Fibroblast of skin of abdomen (primary cell): ENCODE data around the gene STAC.
"Not testable (repeated sequence)": the region's sequence is repeated elsewhere in the genome, so short reads cannot be mapped to it uniquely, and the experiment has no call there.

Experiments used
- DNase-seq: peaks from one replicate; pipeline ENCODE4 v3.0.0-alpha.2; 2013

STAC gene

DNA sequence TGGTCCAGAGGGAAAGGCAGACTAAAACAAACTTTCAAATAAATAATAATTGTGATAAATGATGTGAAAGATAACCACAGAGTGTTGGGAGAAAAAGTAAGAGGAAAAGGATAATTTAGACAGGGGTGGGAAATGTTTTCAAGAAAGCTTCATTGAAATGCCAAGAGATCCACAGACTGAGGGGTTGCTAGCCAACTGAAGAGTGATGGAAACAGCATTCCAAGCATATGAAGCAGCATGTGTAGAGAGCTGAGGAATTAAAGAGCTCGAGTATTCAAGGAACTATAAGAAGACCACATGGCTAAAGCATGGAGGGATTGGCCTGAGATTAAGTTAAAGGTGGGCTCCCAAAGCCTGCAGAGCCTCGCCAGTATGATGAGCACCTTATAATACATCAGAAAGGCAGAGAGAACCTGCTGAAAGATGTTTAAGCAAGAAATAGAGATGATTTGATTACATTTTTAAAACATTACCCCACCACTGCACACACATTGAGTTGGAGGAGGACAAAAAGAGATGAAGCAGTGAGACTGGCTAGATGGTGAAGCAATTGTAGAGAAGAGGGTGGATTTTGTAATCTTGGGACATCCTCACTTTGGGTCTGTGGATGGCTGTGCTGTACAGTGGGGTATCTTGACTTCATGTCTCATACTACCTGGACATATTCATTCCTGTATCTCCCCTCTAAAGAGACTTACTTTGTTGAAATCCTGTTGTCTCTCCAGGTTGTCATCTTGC is 100.8 kb downstream of the STAC start:
- peak; percentile 87 for DNase-seq

DNA sequence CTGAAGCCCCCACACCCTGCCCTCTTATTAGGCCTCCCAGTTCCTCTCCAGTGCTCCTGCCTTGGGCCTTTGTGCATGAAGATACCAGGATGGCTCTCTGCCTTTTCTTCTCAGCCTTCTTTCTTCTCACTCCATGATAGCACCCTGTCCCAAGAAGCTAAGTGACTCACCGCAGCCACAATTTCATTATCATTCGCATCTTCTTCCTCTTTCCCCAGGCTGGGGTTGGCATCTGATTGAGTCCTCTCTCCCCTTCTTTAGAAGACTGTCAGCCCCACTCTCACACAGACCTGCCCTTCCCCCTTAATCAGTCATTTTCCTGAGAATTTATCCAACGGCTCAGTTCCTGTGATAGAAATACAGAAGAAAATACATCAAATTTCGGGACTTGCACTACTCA is 102.0 kb downstream of the STAC start:
- DNase-seq, result no peak

DNA sequence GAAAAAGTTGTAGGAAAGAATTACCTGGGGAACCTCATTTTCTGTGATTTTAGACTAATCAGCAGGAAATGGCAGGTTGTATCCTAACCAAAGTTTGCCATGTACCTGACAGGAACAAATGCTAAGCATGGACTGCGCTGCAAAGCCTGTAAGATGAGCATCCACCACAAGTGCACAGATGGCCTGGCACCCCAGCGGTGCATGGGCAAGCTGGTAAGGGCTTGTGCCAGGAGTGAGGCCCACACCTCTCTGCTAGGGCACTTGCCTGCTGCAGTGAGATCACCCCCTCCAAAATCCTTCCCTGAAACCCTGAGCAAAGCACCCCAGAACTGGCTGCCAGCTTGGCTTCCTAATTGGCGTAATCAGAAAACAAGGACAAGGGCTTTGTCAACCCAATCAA is 102.6 kb downstream of the STAC start:
- no peak for DNase-seq

DNA sequence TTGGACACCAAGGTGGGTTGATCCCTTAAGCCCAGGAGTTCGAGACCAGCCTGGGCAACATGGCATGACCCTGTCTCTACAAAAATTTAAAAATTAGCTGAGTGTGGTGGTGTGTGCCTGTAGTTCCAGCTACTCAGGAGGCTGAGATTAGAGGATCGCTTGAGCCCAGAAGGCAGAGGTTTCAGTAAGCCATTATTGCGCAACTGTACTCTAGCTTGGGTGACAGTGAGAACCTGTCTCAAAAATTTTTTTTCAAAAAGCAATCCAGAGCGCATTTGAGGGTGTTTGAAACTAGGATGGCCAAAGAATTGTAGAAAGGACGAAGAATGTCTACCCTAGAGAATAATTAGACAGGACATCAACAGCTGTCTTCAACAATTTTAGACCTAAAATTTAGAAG is 103.4 kb downstream of the STAC start:
- no peak for DNase-seq

DNA sequence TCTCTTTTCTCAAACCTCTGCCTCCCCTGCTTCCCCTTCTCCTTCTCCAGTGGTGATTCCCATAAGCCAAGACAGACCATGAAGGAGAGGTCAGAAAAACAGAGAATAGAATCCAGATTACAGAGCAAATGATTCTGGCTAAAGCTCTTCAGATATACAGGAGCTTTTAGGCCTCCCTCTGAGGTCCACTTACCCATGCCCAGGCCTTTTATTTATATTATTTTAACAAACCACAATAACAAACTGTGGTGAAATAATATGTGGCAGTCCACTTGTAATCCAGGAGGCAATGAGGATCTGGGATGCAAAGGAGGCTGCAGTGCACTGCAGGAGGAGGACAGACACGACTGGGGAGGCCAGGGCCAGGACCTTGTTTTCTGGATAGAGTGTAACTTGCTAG is 104.1 kb downstream of the STAC start:
- DNase-seq, result no peak

DNA sequence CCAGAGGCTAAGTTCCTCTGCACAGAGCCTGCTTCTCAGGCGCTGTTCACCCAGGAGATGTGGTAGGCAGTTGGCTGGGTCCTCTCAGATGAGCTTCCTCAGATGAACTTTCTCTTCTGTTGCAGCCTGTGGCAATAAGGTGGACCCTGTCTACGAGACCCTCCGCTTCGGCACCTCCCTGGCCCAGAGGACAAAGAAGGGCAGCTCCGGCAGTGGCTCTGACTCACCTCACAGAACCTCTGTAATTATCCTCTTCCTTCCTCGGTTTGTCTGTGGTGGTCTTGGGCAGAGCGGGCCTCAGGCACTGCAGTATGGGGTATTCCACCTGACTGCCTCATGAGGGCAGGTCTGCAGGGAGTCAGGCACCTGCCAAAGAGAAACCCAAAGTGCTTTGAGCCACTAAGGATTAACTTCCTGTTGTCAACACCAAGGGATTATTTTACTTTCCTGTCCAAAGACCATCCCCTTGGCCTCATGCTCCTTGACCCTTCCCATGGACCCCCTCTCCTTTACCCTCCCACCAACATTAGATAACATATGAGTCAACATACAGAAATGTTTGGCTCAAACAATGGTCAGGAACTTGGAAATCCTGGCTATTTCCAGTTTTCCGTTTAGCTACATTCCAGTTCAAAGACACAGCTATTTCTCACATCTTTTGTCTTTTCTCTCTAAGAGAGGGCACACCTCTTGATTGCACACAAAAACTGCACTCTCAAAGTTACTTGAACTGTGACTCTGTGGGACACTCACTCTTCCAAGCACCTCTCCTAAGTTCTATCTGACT is 105.9 kb downstream of the STAC start:
- no peak for DNase-seq

DNA sequence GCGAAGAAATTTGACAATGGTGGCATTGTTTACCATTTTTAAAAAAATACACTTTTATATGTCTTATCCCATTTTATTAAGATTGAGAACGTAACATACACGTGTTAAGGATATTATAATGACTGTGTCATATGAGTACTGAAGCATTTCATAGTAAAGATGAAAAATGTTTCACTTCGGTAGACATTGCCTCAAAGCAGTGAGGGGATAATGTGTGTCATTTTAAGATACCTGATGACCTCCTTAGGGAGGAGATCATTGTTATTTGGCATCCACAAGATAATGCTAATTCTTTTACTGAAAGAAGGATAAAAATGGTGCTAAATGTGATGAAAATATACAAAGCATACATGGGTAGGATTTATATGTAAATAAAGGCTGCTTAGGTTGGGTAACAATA is 107.3 kb downstream of the STAC start:
- DNase-seq, result no peak

DNA sequence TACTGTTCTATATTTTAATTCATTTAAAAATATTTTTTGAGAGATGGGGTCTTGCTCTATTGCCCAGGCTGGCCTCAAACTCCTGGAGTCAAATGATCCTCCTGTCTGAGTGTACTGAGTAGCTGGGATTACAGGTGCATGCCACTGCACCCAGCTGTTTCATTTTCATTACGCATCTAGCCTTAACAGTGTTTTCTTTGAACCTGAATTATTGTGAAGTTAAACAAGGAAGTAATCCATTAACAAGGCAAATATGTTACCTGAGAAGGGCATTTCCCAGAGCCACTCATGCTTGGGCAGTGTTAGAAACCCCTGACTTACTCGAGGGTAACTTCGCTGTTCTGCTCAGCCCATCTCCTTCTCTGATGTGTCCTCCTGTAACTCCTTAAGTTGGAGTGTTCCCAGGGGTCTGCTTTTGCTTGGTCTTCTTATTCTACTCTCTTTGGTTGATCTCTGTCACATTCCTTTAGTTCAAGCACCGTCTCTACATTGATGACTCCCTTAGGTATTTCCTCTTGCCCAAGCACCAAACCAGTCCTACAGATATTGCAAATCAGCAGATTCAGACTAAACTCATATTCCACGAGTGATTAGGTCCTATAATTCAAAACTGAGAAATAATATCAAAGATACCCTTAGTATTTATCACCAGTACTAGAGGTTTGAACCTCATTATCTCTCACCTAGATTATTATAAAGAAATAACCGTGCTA is 107.9 kb downstream of the STAC start:
- DNase-seq, result no peak

DNA sequence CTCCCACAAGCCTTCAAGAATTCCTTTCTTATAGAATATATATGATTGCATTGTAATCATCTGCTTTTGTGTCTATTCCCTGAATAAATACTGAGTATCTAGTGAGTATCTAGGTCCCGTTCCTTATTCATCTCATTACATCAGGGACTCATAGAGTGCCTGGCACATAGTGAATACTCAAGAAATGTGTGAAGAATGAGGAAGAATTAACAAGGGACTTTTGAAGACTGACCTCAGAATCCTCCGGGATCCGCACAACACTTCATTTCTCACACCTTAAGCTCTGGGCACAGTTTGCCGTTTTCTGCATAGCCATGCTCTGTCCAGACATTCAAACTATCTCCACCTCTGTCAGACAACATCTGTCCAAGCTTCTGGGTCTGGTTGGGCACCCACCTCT is 108.8 kb downstream of the STAC start:
- DNase-seq, result no peak

DNA sequence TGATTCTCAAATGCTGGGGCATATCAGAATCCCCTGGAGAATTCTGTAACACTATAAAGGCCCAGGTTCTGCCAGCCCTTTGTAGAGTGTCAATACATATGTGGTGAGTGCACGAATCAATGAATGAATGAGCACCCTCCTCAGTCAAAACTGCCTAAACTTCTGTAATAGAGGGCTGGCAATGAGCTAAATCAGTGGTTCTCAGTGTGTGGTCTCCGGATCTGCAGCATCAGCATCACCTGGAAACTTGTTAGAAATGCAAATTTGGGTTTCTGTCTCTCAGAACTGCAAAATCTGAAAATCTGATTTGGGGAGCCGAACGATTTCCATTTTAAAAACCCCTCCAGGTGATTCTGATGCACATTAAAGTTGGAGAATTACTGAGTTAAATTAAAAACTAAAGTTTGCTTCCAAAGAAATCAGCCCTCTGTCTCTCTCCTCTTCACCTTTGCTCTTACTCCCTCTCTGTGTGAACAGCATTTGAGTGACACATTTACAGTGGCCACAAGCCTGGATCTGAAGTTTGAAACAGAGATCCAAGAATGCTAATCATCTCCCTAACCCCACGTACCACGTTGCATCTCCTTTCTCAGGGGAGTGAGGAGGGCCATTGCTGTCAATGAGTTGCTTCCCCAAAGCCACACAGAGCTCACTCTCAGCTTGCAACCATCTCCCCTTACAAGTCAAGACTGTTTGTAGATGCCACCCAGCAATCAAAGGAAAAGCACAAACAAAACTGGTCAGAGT is 109.5 kb downstream of the STAC start:
- DNase-seq, result no peak

DNA sequence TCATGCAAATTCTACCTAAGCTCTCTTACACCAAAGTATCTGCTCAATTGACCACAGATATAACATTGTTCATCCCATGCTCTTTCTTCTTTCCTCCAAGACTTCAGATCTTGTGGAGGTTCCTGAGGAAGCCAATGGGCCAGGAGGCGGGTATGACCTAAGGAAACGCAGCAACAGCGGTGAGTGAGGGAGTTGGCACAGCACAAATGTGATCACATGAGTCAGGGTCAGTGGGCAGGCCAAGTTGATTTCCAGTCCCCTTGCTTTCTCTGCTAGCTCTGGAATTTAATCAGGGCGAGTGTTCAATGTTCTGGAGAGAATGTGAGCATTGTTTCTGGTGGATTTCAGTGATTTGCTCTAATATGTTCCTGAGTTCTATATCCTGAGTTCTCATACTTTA is 112.7 kb downstream of the STAC start:
- DNase-seq, result no peak

DNA sequence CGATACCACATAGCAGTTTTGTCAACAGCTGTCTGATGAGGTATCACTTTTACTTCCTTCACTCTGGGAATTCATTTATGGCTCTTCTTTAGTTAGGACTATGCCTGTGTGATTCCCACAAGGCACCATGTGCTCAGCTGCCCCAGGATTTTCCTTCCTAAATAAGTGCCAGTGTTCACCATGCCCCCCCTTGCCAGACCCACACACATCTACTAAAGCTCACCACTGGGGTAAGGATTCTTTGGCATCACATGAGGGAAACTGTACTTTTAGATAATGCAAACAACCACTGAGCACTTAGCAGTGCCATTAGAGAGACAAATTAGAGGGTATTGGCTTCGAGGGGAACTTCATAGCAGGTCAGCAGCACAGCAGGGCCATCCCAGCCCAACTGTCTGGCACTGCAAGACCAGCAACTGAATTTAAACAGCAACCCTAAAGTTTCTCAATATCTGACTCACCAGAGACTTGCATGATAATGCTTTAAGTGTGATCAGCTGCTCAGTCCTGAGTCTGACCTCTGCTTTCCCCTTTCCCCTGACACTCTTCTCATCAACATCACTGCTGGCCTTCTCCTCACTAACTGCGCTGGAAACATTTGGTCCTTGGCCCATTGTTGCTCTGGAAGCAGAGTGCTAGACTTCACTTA is 114.3 kb downstream of the STAC start:
- DNase-seq, result peak; percentile 70

DNA sequence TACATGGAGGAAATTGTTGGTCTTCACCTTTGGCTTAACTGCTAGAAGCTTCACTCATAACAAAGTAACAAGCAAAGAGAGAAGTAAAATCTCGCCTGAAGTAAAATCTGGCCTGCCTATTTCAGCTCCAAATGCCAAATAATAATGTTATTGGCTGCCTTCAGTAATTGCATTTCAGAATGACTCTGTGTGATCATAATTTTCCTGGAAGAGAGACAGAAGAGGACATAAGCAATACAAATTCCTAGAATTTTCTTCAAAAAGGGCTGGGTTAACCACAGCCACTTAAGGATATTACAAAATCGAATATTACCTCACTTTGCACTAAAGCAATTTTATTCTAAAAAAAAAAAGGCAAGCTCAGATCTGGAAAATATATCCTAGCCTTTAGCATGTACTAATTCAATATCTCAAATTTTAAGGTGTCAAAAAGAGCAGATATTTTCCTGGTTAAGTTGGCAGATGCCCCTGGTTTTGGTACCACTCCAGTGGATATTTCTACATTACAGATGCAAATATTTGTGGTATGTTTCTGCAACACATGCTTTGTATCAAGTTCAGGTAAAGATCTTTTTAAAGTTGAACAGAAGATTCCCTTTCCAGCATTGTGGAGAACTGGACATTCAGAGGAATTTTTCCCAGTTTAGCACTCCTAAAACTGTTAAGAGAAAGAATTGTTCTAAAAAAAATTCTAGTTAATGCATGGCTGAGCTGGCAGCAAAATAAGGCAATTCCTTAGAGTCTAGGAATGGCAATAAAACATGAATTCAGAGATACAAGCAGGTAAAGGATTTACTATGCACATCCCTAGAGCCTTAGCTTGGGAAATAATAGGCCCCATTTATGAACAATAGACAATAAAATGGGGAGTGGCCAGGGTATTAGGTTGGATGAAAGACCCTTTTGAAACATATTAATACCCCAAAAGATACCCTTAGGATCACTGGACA is 116.7 kb downstream of the STAC start:
- peak; percentile 87 for DNase-seq

DNA sequence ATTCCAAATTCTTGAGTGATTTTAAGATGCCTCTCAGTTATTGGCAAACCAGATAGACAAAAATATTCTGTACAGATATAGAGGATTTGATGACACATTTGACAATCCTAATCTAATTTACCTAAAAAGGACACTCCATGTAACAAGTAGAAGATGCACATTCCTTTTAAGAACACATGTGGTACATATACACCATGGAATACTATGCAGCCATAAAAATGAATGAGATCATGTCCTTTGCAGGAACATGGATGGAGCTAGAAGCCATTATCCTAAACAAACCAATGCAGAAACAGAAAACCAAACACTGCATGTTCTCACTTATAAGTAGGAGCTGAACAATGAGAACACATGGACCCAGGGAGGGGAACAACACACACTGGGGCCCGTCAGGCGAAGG is 119.7 kb downstream of the STAC start:
- not testable (repeated sequence) for DNase-seq

DNA sequence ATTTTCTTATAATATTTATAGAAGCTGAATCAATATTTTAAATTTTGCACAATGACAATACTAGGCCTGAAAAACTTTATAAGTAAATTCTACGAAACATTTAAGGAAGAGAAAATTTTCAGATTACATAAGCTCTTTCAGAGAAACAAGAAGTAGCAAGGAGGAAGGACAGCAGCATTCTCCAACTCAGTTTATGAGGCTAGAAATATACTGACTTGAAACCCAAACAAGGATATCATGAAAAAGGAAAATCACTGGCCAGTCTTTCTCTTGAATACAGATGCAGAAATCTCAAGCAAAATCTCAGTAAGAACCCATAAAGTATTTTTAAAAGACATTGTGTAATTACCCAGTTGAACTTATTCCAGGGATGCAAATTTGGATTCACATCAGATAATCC is 121.3 kb downstream of the STAC start:
- DNase-seq, result no peak

DNA sequence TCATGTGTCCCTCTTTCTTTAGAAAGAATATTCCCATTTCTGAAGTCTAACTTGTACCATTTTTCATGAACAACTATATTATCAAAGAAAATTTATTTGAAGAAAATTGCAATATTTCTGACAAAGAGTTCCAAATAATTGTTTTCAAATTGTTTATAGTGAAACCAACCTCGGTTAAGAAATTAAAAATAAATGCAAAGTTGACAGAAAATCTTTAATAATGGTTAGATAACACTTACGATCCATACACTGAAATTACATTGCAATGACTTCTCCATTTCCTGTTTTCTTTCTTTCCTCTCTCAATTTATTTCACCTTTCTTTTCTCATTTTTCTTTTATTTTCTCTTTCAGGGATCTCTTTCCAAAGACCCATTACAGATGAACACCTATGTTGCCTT is 125.1 kb downstream of the STAC start:
- DNase-seq, result no peak

DNA sequence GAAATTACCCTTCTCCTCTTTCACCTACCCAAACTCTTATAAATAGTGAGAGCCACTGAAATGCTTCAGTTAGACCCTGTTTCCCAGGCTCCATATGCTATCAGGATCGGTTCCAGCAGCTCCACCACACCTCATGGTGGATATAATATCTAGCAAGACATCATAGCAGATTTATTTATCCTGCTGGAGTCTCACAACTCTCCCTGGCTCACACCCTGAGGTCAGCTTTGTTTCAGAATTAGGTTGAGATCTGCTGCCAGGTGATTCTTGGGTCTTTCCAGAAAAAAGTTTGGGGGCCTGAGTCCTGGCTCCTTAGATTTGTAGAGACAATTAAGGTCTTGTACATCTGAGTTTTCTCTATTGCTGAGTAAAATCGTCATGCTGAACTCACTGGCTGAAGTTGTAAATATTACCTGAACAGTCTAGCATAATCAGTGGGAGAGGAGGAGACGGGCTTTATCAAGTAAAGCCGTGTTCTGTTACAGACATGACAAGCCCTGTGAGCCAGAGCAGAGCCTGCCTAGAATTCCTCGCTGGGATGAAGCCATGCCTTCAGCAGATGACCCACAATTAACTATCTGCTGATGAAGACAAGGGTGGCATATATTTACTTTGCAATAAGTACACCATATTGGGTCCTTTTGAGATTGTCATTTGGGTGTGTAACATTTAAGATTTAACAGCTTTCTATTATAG is 131.6 kb downstream of the STAC start:
- peak; percentile 60 for DNase-seq

DNA sequence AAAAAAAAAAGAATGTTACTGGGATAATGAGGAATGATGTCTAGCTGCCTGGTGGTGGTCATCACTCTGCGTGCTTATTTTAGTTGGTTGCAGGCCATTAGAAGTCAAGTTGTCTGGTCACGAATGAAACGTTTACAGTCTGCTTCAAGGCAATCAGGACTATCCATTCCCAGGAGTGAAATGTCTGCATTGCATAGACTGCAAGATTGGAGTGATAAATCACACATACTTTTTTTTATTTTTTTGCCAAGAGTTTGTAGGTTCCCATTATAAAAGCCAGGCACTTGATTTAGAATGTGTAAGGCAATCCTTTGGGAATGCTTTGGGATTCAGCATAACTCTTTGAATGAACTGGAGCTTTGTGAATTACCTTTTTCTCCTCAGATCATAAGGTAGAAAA is 132.3 kb downstream of the STAC start:
- peak; percentile 93 for DNase-seq

DNA sequence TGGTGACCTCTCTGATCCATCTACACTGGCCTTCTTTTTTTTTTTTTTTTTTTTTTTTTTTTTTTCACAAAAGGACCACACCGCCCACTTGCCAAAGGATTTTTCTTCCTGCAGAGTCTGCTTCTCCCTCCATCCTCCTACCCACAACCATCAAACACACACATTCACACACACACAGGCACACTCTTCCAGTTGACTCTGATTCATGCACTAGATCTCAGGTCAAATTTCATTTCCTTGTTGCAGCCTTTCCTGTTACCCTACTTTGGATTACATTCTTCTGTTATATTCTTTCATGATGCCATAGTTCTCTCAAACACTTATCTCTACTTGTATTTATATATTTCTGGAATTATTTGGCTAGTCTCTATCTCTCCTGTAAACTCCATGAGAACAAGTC is 133.9 kb downstream of the STAC start:
- peak; percentile 48 for DNase-seq

DNA sequence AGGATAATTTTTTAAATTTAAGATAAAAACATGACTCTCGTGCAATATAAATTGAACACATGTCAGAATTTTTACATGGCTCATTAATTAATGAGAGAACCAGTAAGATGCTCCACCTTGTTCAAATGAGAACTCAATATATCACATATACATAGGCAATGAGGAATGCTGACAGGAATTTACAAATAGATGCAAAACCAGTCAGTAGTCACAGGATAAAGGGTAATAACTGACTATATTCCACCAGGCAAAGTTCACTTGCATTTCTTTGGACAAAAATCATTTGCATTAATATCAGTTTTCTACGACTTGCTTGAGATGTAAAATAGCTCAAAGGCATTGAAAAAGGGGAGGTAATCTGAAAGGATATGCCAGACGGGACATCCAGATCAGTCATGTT is 139.4 kb downstream of the STAC start:
- DNase-seq, result no peak
